H1 (cell line): Measurements from ENCODE around the gene CYSRT1. TPM values are rescaled to one million over a fixed set of nuclear protein-coding genes. Genes with fewer than 3 reads are reported as not detected.

Experiments
- ATF2 ChIP-seq: IDR thresholded peaks from 2 replicates; pipeline ENCODE4 v1.6.1; 2012; ENCODE audit warnings: low read length, inconsistent platforms
- FOSL1 ChIP-seq: IDR thresholded peaks from 2 replicates; pipeline ENCODE4 v1.6.1; 2011; ENCODE audit warnings: mild to moderate bottlenecking, low read depth, low read length, moderate library complexity; ENCODE audit not compliant: insufficient read depth
- GTF2F1 ChIP-seq: IDR thresholded peaks from 2 replicates; pipeline ENCODE4 v1.6.1; 2012; ENCODE audit warnings: low read depth, low read length, improper control_type of control experiment, borderline replicate concordance
- SAP30 ChIP-seq: fragments of 300-600 bp; sonication (generic); IDR thresholded peaks from 2 replicates; pipeline ENCODE4 v1.7.1; 2012; ENCODE audit warnings: low read length, moderate library complexity, mild to moderate bottlenecking, inconsistent platforms; ENCODE audit not compliant: insufficient read depth, insufficient replicate concordance
- polyA plus RNA-seq, 7 experiments: library from polyadenylated mRNA; depleted of rRNA in 3 of 7; stranded (reverse) in 5 of 7; unstranded in 2 of 7; fragments of >200 nt in 5 of 7; fragments of 200-250 nt in 2 of 7; gene quantifications; 1 replicate in 5 of 7; 2 replicates in 1 of 7; 4 replicates in 1 of 7; pipeline versions ENCODE4 v1.2.1 to v1.2.3, GENCODE V29; 2011 to 2013; ENCODE audit warnings: missing spikeins in 2 of 7, mixed read lengths in 2 of 7
- total RNA-seq: library from RNA; stranded (reverse); fragmentation: NEBNext Ultra II Directional; extraction: Animal tissue kit (Norgen Biotek cat#: 25700); gene quantifications from 2 replicates; pipeline ENCODE4 v1.2.1, GENCODE V29; 2021

Gene CYSRT1
- total and polyA plus RNA-seq, 2 of the 8 experiments (the other 6 are each of a cell fraction or from before 2014, with no cell fraction given) = 1.0 to 6.5 TPM

- TF ChIP-seq GTF2F1 = no peak
- no peak for TF ChIP-seq ATF2
- TF ChIP-seq SAP30 = no peak
- no peak for TF ChIP-seq FOSL1
These were observed 4.5 kb upstream of the CYSRT1 start (continued) for GRCh38 chr9:137220317-137221094.
